Mesenchymal stem cell (in vitro differentiated cells and primary cell): ENCODE measurements around the gene SMURF2.

Source experiments
- DNase-seq: peaks from one replicate; pipeline ENCODE4 v3.0.0-alpha.2; 2013
- H2AFZ ChIP-seq: one replicate; pipeline ENCODE4 v1.6.1; 2013; ENCODE audit warnings: low read depth, mild to moderate bottlenecking, control low read depth, inconsistent platforms, low read length, moderate library complexity
- H2AK5ac ChIP-seq: 2 replicates; pipeline ENCODE4 v1.6.1; 2013; ENCODE audit warnings: low read length, moderate library complexity, mild to moderate bottlenecking, inconsistent platforms; ENCODE audit not compliant: severe bottlenecking
- H2BK120ac ChIP-seq: one replicate; pipeline ENCODE4 v1.6.1; 2013; ENCODE audit warnings: low read depth, mild to moderate bottlenecking, inconsistent platforms, low read length, moderate library complexity
- H2BK12ac ChIP-seq, 2 experiments: one replicate each; pipeline ENCODE4 v1.6.1; 2013; ENCODE audit warnings: inconsistent platforms in 2 of 2, low read length in 2 of 2, mild to moderate bottlenecking in 2 of 2, moderate library complexity in 2 of 2, control low read depth in 1 of 2
- H2BK15ac ChIP-seq: one replicate; pipeline ENCODE4 v1.6.1; 2013; ENCODE audit warnings: mild to moderate bottlenecking, low read depth, inconsistent platforms; ENCODE audit not compliant: poor library complexity, severe bottlenecking
- H2BK5ac ChIP-seq: 2 replicates; pipeline ENCODE4 v1.6.1; 2013; ENCODE audit warnings: low read depth, mild to moderate bottlenecking, low read length, control low read depth, inconsistent platforms; ENCODE audit not compliant: poor library complexity, severe bottlenecking
- H3K14ac ChIP-seq, 2 experiments: one replicate each; pipeline ENCODE4 v1.6.1; 2013; ENCODE audit warnings: inconsistent platforms in 2 of 2, low read length in 2 of 2, control low read depth in 1 of 2, mild to moderate bottlenecking in 1 of 2, moderate library complexity in 1 of 2
- H3K18ac ChIP-seq, 2 experiments: one replicate each; pipeline ENCODE4 v1.6.1; 2013; ENCODE audit warnings: inconsistent platforms in 2 of 2, low read length in 2 of 2, control low read depth in 1 of 2, low read depth in 1 of 2, mild to moderate bottlenecking in 1 of 2
- H3K23ac ChIP-seq, 2 experiments: one replicate each; pipeline ENCODE4 v1.6.1; 2013; ENCODE audit warnings: inconsistent platforms in 2 of 2, low read length in 2 of 2, mild to moderate bottlenecking in 2 of 2, moderate library complexity in 2 of 2, control low read depth in 1 of 2
- H3K27ac ChIP-seq: 2 replicates; pipeline ENCODE4 v1.5.1; 2013; ENCODE audit warnings: mild to moderate bottlenecking, moderate library complexity, low read length, control low read depth, inconsistent platforms; ENCODE audit not compliant: poor library complexity, severe bottlenecking
- H3K27me3 ChIP-seq, 2 experiments: 2 replicates each; pipeline versions ENCODE4 v1.6.1 to v1.7.0; 2013; ENCODE audit warnings: low read length in 2 of 2, mild to moderate bottlenecking in 2 of 2, moderate library complexity in 2 of 2, control low read depth in 1 of 2, inconsistent platforms in 1 of 2; ENCODE audit not compliant: control insufficient read depth in 1 of 2, insufficient read depth in 1 of 2
- H3K36me3 ChIP-seq, 2 experiments: 2 replicates each; pipeline versions ENCODE4 v1.6.1 to v1.7.0; 2013; ENCODE audit warnings: low read length in 2 of 2, control low read depth in 1 of 2, inconsistent platforms in 1 of 2, low read depth in 1 of 2, mild to moderate bottlenecking in 1 of 2; ENCODE audit not compliant: insufficient read depth in 2 of 2, control insufficient read depth in 1 of 2
- H3K4ac ChIP-seq, 2 experiments: one replicate each; pipeline ENCODE4 v1.6.1; 2013; ENCODE audit warnings: inconsistent platforms in 2 of 2, low read length in 2 of 2, mild to moderate bottlenecking in 2 of 2, moderate library complexity in 2 of 2, control low read depth in 1 of 2, low read depth in 1 of 2
- H3K4me1 ChIP-seq: 2 replicates; pipeline ENCODE4 v1.6.1; 2013; ENCODE audit warnings: low read depth, low read length, control low read depth; ENCODE audit not compliant: control insufficient read depth, insufficient read depth
- H3K4me2 ChIP-seq: 2 replicates; pipeline ENCODE4 v1.6.1; 2013; ENCODE audit warnings: low read length, mild to moderate bottlenecking, inconsistent platforms; ENCODE audit not compliant: poor library complexity, severe bottlenecking
- H3K4me3 ChIP-seq, 2 experiments: 2 replicates each; pipeline versions ENCODE4 v1.5.1 to v1.7.0; 2013; ENCODE audit warnings: low read length in 2 of 2, mild to moderate bottlenecking in 2 of 2, control low read depth in 1 of 2, low read depth in 1 of 2; ENCODE audit not compliant: insufficient read depth in 1 of 2
- H3K79me1 ChIP-seq: replicated peaks from 2 replicates; pipeline ENCODE4 v1.6.1; 2013; ENCODE audit warnings: mild to moderate bottlenecking, control low read depth, low read length, inconsistent platforms; ENCODE audit not compliant: poor library complexity, severe bottlenecking
- H3K9ac ChIP-seq: 2 replicates; pipeline ENCODE4 v1.7.0; 2013; ENCODE audit warnings: mild to moderate bottlenecking, low read length, moderate library complexity
- H3K9me3 ChIP-seq: 2 replicates; pipeline ENCODE4 v1.7.0; 2013; ENCODE audit warnings: mild to moderate bottlenecking, low read length; ENCODE audit not compliant: control insufficient read depth
- H4K8ac ChIP-seq: one replicate; pipeline ENCODE4 v1.6.1; 2013; ENCODE audit warnings: inconsistent platforms, mild to moderate bottlenecking, low read length, moderate library complexity
- H4K91ac ChIP-seq: one replicate; pipeline ENCODE4 v1.6.1; 2013; ENCODE audit warnings: mild to moderate bottlenecking, low read length, inconsistent platforms
- WGBS: methylation state at CpG from one replicate; pipeline ENCODE4 v1.1.7; 2013; ENCODE audit warnings: mixed read lengths; 5-methylcytosine and 5-hydroxymethylcytosine counted together

The SMURF2 gene

DNA sequence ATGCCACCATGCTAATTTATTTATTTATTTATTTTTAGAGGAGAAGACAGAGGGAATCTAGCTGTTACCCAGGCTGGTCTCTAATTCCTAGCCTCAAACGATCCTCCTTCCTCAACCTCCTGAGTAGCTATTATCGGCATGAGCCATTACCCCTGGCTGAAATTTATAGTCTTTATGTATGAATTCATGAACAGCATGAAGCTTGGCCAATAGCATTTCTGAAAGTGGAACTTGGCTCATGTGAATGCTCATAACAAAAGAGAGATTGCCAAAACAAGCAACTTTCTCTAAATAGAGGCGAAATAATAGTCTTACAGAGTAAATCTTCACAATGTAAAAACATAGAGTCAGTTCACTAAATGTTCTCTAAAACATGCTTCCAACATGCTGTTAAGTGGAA lies 30.1 kb upstream of the SMURF2 start:
- H2AK5ac ChIP-seq: no peak overlapping the region
- H3K27me3 ChIP-seq: no peaks in the 10 kb centered on the region
- no peaks in the 10 kb centered on the region for H3K79me1 ChIP-seq
- H3K9me3 ChIP-seq: peaks cover 6% of the 10 kb centered on the region
- H2BK15ac ChIP-seq: no peak overlapping the region
- H3K4me2 ChIP-seq: no peak overlapping the region
- no peak overlapping the region for H3K18ac ChIP-seq
- no peak overlapping the region for H4K91ac ChIP-seq
- WGBS: 100% methylated on average over 1 of the region's 3 CpGs
- H3K4me3 ChIP-seq: no peak overlapping the region
- no peaks in the 10 kb centered on the region for H3K36me3 ChIP-seq
- DNase-seq: no peak
- H2BK120ac ChIP-seq: no peak overlapping the region
- no peak overlapping the region for H2AFZ ChIP-seq
- H4K8ac ChIP-seq: no peak overlapping the region
- no peak overlapping the region for H3K23ac ChIP-seq
- H2BK5ac ChIP-seq: no peak overlapping the region
- peaks cover 3% of the 10 kb centered on the region for H3K4me1 ChIP-seq
- H3K4ac ChIP-seq: no peak overlapping the region
- H2BK12ac ChIP-seq: peak overlapping the region in 1 of 2 experiments; percentile 66
- no peak overlapping the region for H3K27ac ChIP-seq
- no peak overlapping the region for H3K9ac ChIP-seq
- no peak overlapping the region for H3K14ac ChIP-seq

DNA sequence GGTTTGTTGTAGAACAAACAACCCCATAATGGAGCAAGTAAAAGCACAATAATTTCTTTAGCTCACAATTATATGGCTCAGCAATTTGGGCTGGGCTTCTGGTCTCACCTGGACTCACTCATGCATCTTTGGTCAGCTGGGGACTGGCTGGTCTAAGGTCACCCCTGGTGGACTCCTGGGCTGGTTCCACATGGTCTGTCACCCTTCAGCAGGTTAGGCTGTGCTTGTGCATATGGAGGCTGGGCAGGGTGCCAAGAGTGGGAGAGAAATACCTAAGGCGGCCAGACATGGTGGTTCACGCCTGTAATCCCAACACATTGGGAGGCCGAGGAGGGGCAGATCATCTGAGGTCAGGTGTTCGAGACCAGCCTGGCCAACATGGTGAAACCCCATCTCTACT lies 27.0 kb upstream of the SMURF2 start:
- no peak for DNase-seq
- Histone ChIP-seq H3K79me1 (peaks cover 3% of the 10 kb centered on the region), H4K91ac (no peak overlapping the region), H4K8ac (no peak overlapping the region), H2BK120ac (no peak overlapping the region), H3K4ac (peak overlapping the region in 1 of 2 experiments; percentile 46), H3K23ac (no peak overlapping the region), H3K9ac (no peak overlapping the region), H3K4me3 (no peak overlapping the region), H2BK5ac (no peak overlapping the region), H2AK5ac (no peak overlapping the region), H3K4me2 (no peak overlapping the region), H2AFZ (no peak overlapping the region), H3K27ac (no peak overlapping the region), H3K27me3 (no peaks in the 10 kb centered on the region), H3K14ac (no peak overlapping the region), H3K4me1 (peaks cover 5% of the 10 kb centered on the region), H3K9me3 (peaks cover 6% of the 10 kb centered on the region), H3K36me3 (no peaks in the 10 kb centered on the region), H3K18ac (peak overlapping the region in 1 of 2 experiments; percentile 55), H2BK12ac (no peak overlapping the region), H2BK15ac (no peak overlapping the region)
- WGBS: 100% methylated on average over 4 of the region's 4 CpGs

- no peak overlapping the region for H3K9ac ChIP-seq
- no peak overlapping the region for H3K18ac ChIP-seq
- peaks cover 6% of the 10 kb centered on the region for H3K9me3 ChIP-seq
- H4K8ac ChIP-seq: peak overlapping the region; percentile 47
- H4K91ac ChIP-seq: no peak overlapping the region
- H3K27ac ChIP-seq: no peak overlapping the region
- H2AFZ ChIP-seq: no peak overlapping the region
- H2BK120ac ChIP-seq: no peak overlapping the region
- H3K4me1 ChIP-seq: peaks cover 6% of the 10 kb centered on the region
- H3K23ac ChIP-seq: no peak overlapping the region
- DNase-seq: no peak
- peaks cover 3% of the 10 kb centered on the region for H3K79me1 ChIP-seq
- no peak overlapping the region for H3K4me2 ChIP-seq
- no peak overlapping the region for H2BK5ac ChIP-seq
- no peaks in the 10 kb centered on the region for H3K36me3 ChIP-seq
- H3K14ac ChIP-seq: no peak overlapping the region
- peak overlapping the region in 1 of 2 experiments; percentile 45 for H3K4me3 ChIP-seq
- WGBS: 98% methylated on average over 5 of the region's 5 CpGs
- no peak overlapping the region for H2AK5ac ChIP-seq
- H3K27me3 ChIP-seq: no peaks in the 10 kb centered on the region
- H2BK12ac ChIP-seq: peak overlapping the region; percentile 29 to 46
- H2BK15ac ChIP-seq: peak overlapping the region; percentile 74
- H3K4ac ChIP-seq: no peak overlapping the region
Observed at GRCh38 chr17:64688481-64688880, 26.4 kb upstream of the SMURF2 start.

GRCh38 chr17:64687961-64688360 lies 25.9 kb upstream of the SMURF2 start:
- Histone ChIP-seq H3K36me3 (no peaks in the 10 kb centered on the region), H3K14ac (no peak overlapping the region), H3K4me2 (no peak overlapping the region), H3K27ac (no peak overlapping the region), H2AFZ (no peak overlapping the region), H4K8ac (peak overlapping the region; percentile 76), H2BK15ac (no peak overlapping the region), H3K79me1 (peaks cover 3% of the 10 kb centered on the region), H3K4me1 (peaks cover 9% of the 10 kb centered on the region), H3K9me3 (peaks cover 6% of the 10 kb centered on the region), H4K91ac (no peak overlapping the region), H2BK5ac (no peak overlapping the region), H2BK120ac (no peak overlapping the region), H3K18ac (peak overlapping the region in 1 of 2 experiments; percentile 39), H3K27me3 (no peaks in the 10 kb centered on the region), H3K4me3 (peak overlapping the region in 1 of 2 experiments; percentile 45), H3K9ac (peak overlapping the region; percentile 27), H2AK5ac (no peak overlapping the region), H2BK12ac (peak overlapping the region in 1 of 2 experiments; percentile 61), H3K4ac (peak overlapping the region in 1 of 2 experiments; percentile 12), H3K23ac (no peak overlapping the region)
- no peak for DNase-seq
- 70% methylated on average over 5 of the region's 5 CpGs for WGBS
